Upper lobe of left lung (tissue), 4 donors: ENCODE data around the gene TMCC3.

Experiments
- CTCF ChIP-seq, 6 experiments: fragments of 450-650 bp in 4 of 6; fragments of 200-600 bp in 2 of 6; sonication (generic) in 2 of 6; IDR thresholded peaks; one replicate each; pipeline ENCODE4 v1.5.1; 2016 to 2019; ENCODE audit warnings: antibody characterized with exemption in 6 of 6
- EP300 ChIP-seq, 4 donors: sonication (generic); formaldehyde crosslinking; IDR thresholded peaks; one replicate each; pipeline ENCODE4 v1.5.1; 2017; ENCODE audit warnings: antibody characterized with exemption in 4 of 4, control low read depth in 2 of 4
- POLR2A ChIP-seq, 4 donors: fragments of 450-650 bp; IDR thresholded peaks; one replicate each; pipeline ENCODE4 v1.5.1; 2016 to 2017; ENCODE audit warnings: antibody characterized with exemption in 4 of 4, mild to moderate bottlenecking in 2 of 4

DNA sequence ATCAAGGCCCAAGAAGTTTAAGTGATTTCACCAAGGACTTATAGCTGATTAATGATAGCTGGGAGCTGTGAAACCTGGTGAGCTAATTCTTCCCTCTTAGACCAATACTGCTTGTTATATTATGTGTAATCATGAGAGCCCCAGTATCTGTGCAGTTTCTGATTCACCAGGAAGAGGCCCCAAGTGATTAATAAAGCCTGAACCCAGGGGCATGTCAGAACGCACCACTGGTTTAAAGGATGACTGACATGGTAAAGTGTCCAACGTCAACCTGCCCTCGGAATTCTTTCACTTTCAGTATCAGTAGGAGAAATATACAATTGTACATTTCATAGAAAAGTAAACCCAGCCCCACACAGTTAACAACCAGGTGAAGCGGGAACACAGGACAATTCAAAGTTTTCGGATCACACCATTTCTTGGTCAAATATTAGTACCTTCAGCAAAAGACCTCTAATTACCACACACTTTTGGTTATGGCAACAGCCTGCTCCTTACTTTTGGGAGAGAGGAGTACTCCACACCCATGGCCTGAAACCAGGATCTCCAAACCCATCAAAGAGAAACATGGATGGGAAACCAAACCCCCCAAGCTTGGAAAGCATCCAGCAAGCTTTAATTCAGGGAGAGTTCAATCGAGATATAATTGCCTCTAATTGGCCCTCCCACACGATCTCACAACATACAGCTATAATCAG, 28.5 kb downstream of the TMCC3 start:
- TF ChIP-seq CTCF (IDR thresholded peaks at IDR 0.05) = no peak
- TF ChIP-seq POLR2A (IDR thresholded peaks at IDR 0.05) = no peak
- TF ChIP-seq EP300 (IDR thresholded peaks at IDR 0.05) = no peak
